ENCODE results near the gene DUOX2.
"Not testable (repeated sequence)": the region's sequence is repeated elsewhere in the genome, so short reads cannot be mapped to it uniquely, and the experiment has no call there.

DUOX2 gene

GRCh38 chr15:45048794-45049631, 65.0 kb downstream of the DUOX2 start:
- no peak for DNase-seq
- in situ Hi-C loops (cut with HindIII; ENCODE audit: low pct_ligation_motif_present, low pct_unique_long_range_greater_than_20kb, low sequenced_read_pairs): no loop called here

- DNase-seq; in situ Hi-C loops (cut with HindIII; ENCODE audit: low pct_ligation_motif_present, low pct_unique_long_range_greater_than_20kb, low sequenced_read_pairs): not testable (repeated sequence)
Measured at GRCh38 chr15:45048449-45048793, 65.6 kb downstream of the DUOX2 start.

DNA sequence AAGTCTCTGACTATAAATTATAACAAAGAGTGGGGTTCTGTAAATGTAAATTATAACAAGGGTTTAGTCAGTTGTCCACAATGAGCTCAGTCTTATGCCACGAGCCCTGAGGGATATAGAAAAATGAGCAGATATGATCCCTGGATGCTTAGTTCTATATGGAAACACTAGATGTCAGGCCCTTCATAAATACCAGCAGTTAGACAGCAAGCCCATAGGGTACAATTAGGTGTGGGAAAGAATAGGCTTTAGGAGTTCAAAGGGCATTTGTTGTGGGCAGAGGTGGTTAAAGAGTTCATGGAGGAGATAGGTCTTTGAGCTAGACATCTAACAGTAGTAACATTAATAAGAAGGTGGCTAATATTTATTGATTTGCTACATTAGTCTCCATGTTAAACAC, 69.7 kb downstream of the DUOX2 start:
- in situ Hi-C loops (cut with HindIII; ENCODE audit: low pct_ligation_motif_present, low pct_unique_long_range_greater_than_20kb, low sequenced_read_pairs); DNase-seq: not testable (repeated sequence)

GRCh38 chr15:45042859-45043258, 71.1 kb downstream of the DUOX2 start:
- DNase-seq; in situ Hi-C loops (cut with HindIII; ENCODE audit: low pct_ligation_motif_present, low pct_unique_long_range_greater_than_20kb, low sequenced_read_pairs): not testable (repeated sequence)

All from ACHN (cell line).